ENCODE results near the gene CAMK2D. TPM values are rescaled to one million over a fixed set of nuclear protein-coding genes. Genes with fewer than 3 reads are reported as not detected.

CAMK2D gene
- total RNA-seq, 2 donors from 2014 or later = 69.5 to 109 TPM

DNA sequence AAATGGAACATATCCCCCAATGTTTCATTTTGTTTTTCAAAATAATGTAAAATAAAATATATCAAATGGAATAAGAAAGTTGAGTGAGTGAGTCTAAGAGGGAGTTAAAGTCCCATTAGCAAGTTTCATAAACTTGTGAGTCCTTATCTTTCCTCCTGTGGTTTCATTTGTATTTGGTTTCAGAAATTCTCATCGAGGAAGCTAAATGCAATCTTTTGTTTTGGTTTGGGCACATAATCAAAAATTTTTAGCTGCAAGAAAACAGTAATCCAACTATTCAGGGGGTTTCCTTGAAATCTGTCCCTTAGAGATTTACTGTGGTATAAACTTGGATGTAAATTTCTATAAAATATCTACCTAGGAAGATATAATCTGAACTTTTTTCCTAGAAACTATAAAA is 124.2 kb downstream of the CAMK2D start:
- Histone ChIP-seq H3K36me3 (no peaks in the 10 kb centered on the region), H3K4me1 (peaks cover 11% of the 10 kb centered on the region), H3K9ac (ENCODE audit: low read depth in 2 of 2, low read length in 2 of 2) (no peak overlapping the region), H3K4me3 (no peak overlapping the region), H3K27ac (no peak overlapping the region), H3K9me3 (no peaks in the 10 kb centered on the region), H3K27me3 (no peaks in the 10 kb centered on the region)
- intact Hi-C loops (cut with DNase I) = no loop called here
- DNase-seq = no peak
- TF ChIP-seq, protein P1, sequence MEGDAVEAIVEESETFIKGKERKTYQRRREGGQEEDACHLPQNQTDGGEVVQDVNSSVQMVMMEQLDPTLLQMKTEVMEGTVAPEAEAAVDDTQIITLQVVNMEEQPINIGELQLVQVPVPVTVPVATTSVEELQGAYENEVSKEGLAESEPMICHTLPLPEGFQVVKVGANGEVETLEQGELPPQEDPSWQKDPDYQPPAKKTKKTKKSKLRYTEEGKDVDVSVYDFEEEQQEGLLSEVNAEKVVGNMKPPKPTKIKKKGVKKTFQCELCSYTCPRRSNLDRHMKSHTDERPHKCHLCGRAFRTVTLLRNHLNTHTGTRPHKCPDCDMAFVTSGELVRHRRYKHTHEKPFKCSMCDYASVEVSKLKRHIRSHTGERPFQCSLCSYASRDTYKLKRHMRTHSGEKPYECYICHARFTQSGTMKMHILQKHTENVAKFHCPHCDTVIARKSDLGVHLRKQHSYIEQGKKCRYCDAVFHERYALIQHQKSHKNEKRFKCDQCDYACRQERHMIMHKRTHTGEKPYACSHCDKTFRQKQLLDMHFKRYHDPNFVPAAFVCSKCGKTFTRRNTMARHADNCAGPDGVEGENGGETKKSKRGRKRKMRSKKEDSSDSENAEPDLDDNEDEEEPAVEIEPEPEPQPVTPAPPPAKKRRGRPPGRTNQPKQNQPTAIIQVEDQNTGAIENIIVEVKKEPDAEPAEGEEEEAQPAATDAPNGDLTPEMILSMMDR (IDR thresholded peaks at IDR 0.05) = no peak

DNA sequence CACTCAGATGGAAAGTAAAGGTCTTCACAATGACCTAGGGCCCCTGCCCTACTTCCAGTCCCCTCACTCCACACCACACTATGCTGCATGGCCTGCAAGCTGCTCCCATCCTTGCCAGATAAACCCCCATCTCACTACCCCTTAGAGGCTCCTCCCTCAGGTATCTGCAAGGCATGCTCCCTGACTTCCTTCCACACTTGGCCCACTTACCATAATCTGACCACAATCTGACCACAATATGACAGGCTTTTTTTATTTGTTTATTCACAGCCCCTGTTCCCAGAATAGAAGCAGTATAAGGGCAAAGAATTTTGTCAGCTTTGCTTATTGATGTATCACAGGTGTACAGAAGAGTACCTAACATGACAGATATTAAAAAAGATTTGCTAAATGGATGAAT is 124.7 kb downstream of the CAMK2D start:
- no peak overlapping the region for H3K27ac ChIP-seq
- H3K36me3 ChIP-seq = no peaks in the 10 kb centered on the region

DNA sequence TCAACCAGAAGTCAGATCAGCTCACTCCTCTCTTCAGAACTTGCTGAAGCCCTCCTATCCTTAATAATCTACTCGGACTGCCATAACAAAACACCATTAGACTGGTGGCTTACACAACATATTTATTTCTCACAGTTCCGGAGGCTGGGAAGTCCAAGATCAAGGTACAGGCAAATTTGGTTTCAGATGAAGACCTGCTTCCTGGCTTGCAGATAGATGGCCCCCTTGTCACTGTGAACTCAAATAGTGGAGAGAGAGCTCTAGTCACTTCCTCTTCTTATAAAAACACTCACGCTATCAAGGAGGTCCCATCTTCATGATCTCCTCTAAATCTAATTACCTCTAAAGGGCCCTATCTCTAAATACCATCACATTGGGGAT is 125.1 kb downstream of the CAMK2D start:
- Histone ChIP-seq H3K9me3 (no peaks in the 10 kb centered on the region), H3K9ac (ENCODE audit: low read depth in 2 of 2, low read length in 2 of 2) (no peak overlapping the region), H3K27ac (no peak overlapping the region), H3K4me3 (no peak overlapping the region), H3K4me1 (peaks cover 8% of the 10 kb centered on the region), H3K36me3 (no peaks in the 10 kb centered on the region), H3K27me3 (no peaks in the 10 kb centered on the region)
- no peak for DNase-seq
- intact Hi-C loops (cut with DNase I) = no loop called here
- TF ChIP-seq, protein P1 (IDR thresholded peaks at IDR 0.05) = no peak

More for the DNA sequence above, 124.7 kb downstream of the CAMK2D start:
- Histone ChIP-seq H3K4me3 (no peak overlapping the region), H3K9ac (ENCODE audit: low read depth in 2 of 2, low read length in 2 of 2) (no peak overlapping the region), H3K9me3 (no peaks in the 10 kb centered on the region), H3K4me1 (peaks cover 8% of the 10 kb centered on the region), H3K27me3 (no peaks in the 10 kb centered on the region)
- DNase-seq = no peak
- intact Hi-C loops (cut with DNase I) = no loop called here
- TF ChIP-seq, protein P1 (IDR thresholded peaks at IDR 0.05) = no peak

DNA sequence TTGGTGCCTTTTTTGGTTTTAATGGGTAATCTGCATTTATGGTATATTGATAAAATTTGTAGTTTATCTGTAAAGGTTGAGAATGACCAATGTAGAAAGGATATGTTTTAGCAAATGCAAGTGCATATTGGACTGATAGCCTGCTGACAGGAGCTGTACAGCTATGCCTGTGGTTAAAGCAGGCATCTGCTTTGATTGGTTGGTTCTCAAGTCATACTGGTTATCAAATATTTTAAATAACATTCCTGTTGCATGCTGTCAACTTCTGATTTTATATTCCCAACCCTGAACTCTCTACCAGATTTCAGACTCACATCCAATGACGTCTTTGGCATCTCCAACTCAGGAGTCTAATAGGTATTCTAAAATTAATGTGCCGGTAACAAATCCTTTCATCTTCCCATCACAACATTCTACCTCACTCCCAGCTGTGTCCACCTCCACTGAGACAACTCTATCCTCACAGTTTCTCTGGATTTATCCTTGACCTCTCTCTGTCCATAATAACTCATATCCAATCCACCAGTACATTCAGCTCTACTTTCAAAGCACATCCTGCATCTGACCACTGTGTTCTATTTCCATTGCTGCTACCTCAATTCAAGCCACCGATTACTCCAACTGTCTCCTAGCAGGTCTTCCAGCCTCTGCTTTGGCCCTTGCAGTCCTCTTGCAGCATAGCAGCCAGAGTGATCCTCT is 125.7 kb downstream of the CAMK2D start:
- TF ChIP-seq, protein P1 (IDR thresholded peaks at IDR 0.05) = no peak
- Histone ChIP-seq H3K9me3 (no peaks in the 10 kb centered on the region), H3K27me3 (no peaks in the 10 kb centered on the region), H3K9ac (ENCODE audit: low read depth in 2 of 2, low read length in 2 of 2) (no peak overlapping the region), H3K27ac (no peak overlapping the region), H3K4me1 (peaks cover 8% of the 10 kb centered on the region), H3K36me3 (no peaks in the 10 kb centered on the region), H3K4me3 (no peak overlapping the region)
- DNase-seq = no peak
- intact Hi-C loops (cut with DNase I) = no loop called here

DNA sequence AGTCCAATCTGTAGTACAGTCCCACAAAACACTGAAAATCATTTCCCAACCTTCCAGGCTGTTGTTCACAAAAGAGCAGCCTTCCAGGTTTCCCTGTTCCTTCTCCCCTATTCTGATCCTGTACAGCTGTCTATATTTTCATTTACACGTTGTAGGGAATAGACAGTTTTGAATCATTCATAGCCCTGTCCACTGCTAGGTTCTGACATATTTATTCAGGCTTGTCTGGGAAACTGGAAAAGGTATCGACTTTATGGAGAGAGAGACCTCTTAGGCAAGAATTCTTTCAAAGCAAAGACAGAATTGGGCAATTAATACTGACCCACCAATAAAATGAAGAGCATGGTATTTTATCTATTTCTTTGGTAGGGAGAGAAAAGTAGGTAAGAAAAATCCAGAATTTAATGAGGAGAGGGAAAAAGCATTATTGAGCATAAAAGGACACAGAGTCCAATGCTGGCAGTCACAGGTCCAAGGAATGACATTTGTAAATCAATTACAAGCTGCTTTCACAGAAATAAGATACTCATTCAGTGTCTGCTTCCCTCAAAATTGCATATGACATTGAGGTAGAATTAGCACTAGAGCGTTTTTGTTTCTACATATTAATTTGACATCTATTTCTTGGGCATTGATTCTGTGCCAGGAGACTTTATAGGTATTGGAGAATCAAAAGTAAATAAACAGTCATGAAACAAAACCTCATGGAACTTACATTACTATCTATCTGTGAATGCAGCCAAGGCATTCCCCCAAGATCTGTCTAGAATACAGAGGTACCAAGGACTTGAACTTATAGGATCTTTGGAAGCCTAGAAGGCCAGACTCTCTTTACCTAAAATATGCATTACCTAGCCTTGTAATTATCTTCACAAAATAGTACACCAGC is 127.2 kb downstream of the CAMK2D start:
- H3K4me1 ChIP-seq = peaks cover 8% of the 10 kb centered on the region

More for the DNA sequence above, 127.2 kb downstream of the CAMK2D start:
- H3K36me3 ChIP-seq = no peaks in the 10 kb centered on the region
- intact Hi-C loops (cut with DNase I) = no loop called here
- H3K27me3 ChIP-seq = no peaks in the 10 kb centered on the region
- H3K9me3 ChIP-seq = no peaks in the 10 kb centered on the region
- no peak overlapping the region for H3K9ac ChIP-seq (ENCODE audit: low read depth in 2 of 2, low read length in 2 of 2)
- TF ChIP-seq, protein P1 (IDR thresholded peaks at IDR 0.05) = no peak
- no peak overlapping the region for H3K4me3 ChIP-seq
- no peak overlapping the region for H3K27ac ChIP-seq
- DNase-seq = no peak

Measured in colonic mucosa (tissue), 4 donors.